Measurements from ENCODE around the gene GSG1L. TPM values are rescaled to one million over a fixed set of nuclear protein-coding genes. Genes with fewer than 3 reads are reported as not detected.
A peak's percentile ranks its signal among the peaks of the same experiment; 100 is the strongest.

Gene GSG1L
- not detected for total RNA-seq
- polyA plus RNA-seq = under 1 TPM in 1 of 2 donors, not detected in 1; 0.27 TPM

- CTCF ChIA-PET (ENCODE audit: partially characterized antibody) = no interaction called here
These were observed at the start of gene GSG1L for GRCh38 chr16:28063591-28064061. Gene GSG1L, minus strand, starts transcription at chr16:28063714. Its CDS starts 290 bp downstream, at chr16:28063424.

DNA sequence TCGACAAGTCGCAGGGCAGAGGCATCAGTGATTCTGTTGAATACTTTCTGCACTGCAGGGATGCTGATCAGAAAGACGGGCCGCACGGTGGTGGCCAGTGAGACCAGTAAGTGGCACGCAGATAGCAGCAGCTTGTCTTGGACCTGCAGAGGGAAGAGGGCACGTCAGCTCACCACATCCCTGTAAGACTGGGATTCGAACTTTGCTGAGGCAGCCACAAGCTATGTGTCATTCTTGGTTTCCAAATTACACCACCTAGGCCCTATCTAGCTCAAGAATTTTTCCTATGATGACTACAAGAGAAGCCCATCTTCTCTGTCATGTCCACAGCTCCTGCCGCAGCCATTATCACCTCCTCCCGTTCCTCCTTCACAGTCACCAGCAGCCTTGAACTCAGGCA lies 49.4 kb upstream of the GSG1L start:
- H3K27me3 ChIP-seq (ENCODE audit: insufficient read depth, low read length) = no peaks in the 10 kb centered on the region
- no peak for DNase-seq
- Mint-ChIP-seq H3K4me1 (peaks cover 8 to 16% (median 11%) of the 10 kb centered on the region in 4 donors), H3K36me3 (peaks cover 69 to 92% of the 10 kb centered on the region in 2 donors), H3K27ac (peak overlapping the region in 5 of 7 donors; percentile 31 to 92 (median 62)), H3K9me3 (no peaks in the 10 kb centered on the region), H3K27me3 (no peaks in the 10 kb centered on the region), H3K4me3 (no peak overlapping the region)
- H3K4me3 ChIP-seq (ENCODE audit: low read length in 2 of 2) = no peak overlapping the region
- peaks cover 7% of the 10 kb centered on the region for H3K4me1 ChIP-seq (ENCODE audit: insufficient read depth, low read length)
- intact Hi-C loops (cut with micrococcal nuclease) = no loop called here
- H3K9me3 ChIP-seq (ENCODE audit: control insufficient read depth in 1 of 2, low read length in 2 of 2) = no peaks in the 10 kb centered on the region
- ChIA-PET CTCF (ENCODE audit: partially characterized antibody) (interaction anchor here (2.0 kb wide), 1 partner anchor 105 kb away, joined by 5 read pairs; no protein-coding TSS in a partner anchor), POLR2A (ENCODE audit: partially characterized antibody) (no interaction called here)
- no peak overlapping the region for H3K27ac ChIP-seq (ENCODE audit: low read depth, low read length)
- H3K36me3 ChIP-seq (ENCODE audit: insufficient read depth, low read length) = peaks cover 86% of the 10 kb centered on the region

More at GRCh38 chr16:28063591-28064061, at the start of gene GSG1L:
- peaks cover 36 to 37% of the 10 kb centered on the region in 2 donors for H3K27me3 Mint-ChIP-seq
- H3K36me3 Mint-ChIP-seq = no peaks in the 10 kb centered on the region
- H3K27ac Mint-ChIP-seq = no peak within 1 kb of the TSS
- H3K4me1 Mint-ChIP-seq = peaks cover 3 to 11% (median 6%) of the 10 kb centered on the region in 4 donors
- Histone ChIP-seq H3K9me3 (ENCODE audit: control insufficient read depth in 1 of 2, low read length in 2 of 2) (no peaks in the 10 kb centered on the region), H3K4me3 (ENCODE audit: low read length in 2 of 2) (no peak within 1 kb of the TSS), H3K36me3 (ENCODE audit: insufficient read depth, low read length) (no peaks in the 10 kb centered on the region), H3K4me1 (ENCODE audit: insufficient read depth, low read length) (no peaks in the 10 kb centered on the region), H3K27ac (ENCODE audit: low read depth, low read length) (no peak within 1 kb of the TSS), H3K27me3 (ENCODE audit: insufficient read depth, low read length) (peaks cover 28% of the 10 kb centered on the region)
- peak within 1 kb of the TSS in 1 of 8 donors; percentile 31 for H3K4me3 Mint-ChIP-seq
- DNase-seq = no peak
- intact Hi-C loops (cut with micrococcal nuclease) = no loop called here
- POLR2A ChIA-PET (ENCODE audit: partially characterized antibody) = no interaction called here
- peaks cover 0 to 2% (median 0%) of the 10 kb centered on the region in 8 donors for H3K9me3 Mint-ChIP-seq

GRCh38 chr16:28110977-28111376 lies 47.5 kb upstream of the GSG1L start:
- H3K4me1 ChIP-seq (ENCODE audit: insufficient read depth, low read length) = peaks cover 7% of the 10 kb centered on the region
- intact Hi-C loops (cut with micrococcal nuclease) = no loop called here
- H3K36me3 ChIP-seq (ENCODE audit: insufficient read depth, low read length) = peaks cover 90% of the 10 kb centered on the region
- Mint-ChIP-seq H3K4me3 (no peak overlapping the region), H3K36me3 (peaks cover 75 to 93% of the 10 kb centered on the region in 2 donors), H3K27ac (peak overlapping the region in 3 of 7 donors; percentile 59 to 80 (median 64)), H3K9me3 (no peaks in the 10 kb centered on the region), H3K4me1 (peaks cover 8 to 15% (median 11%) of the 10 kb centered on the region in 4 donors), H3K27me3 (no peaks in the 10 kb centered on the region)
- H3K9me3 ChIP-seq (ENCODE audit: control insufficient read depth in 1 of 2, low read length in 2 of 2) = no peaks in the 10 kb centered on the region
- CTCF ChIA-PET (ENCODE audit: partially characterized antibody) = interaction anchor here (2.4 kb wide), 1 partner anchor 107 kb away, joined by 9 read pairs; no protein-coding TSS in a partner anchor
- POLR2A ChIA-PET (ENCODE audit: partially characterized antibody) = no interaction called here
- DNase-seq = no peak
- no peak overlapping the region for H3K4me3 ChIP-seq (ENCODE audit: low read length in 2 of 2)
- H3K27ac ChIP-seq (ENCODE audit: low read depth, low read length) = no peak overlapping the region
- H3K27me3 ChIP-seq (ENCODE audit: insufficient read depth, low read length) = no peaks in the 10 kb centered on the region

DNA sequence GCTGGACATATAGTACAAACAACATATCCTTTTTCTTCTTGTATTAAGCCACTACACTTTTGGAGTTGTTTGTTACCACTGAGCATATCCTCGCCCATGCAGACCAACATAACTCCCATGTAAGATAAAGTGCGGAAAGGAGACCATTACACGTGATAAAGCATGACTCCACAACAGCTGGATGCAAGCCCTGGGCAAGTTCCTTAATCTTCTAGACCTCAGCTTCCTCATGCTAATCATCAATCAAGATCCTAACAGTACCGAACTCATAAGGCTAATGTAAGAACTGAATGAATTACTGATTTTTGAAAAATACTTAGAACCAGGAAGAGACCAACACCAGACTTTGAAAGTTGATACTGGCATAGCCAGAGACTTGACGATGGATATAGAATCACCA lies 47.0 kb upstream of the GSG1L start:
- POLR2A ChIA-PET (ENCODE audit: partially characterized antibody) = no interaction called here

DNA sequence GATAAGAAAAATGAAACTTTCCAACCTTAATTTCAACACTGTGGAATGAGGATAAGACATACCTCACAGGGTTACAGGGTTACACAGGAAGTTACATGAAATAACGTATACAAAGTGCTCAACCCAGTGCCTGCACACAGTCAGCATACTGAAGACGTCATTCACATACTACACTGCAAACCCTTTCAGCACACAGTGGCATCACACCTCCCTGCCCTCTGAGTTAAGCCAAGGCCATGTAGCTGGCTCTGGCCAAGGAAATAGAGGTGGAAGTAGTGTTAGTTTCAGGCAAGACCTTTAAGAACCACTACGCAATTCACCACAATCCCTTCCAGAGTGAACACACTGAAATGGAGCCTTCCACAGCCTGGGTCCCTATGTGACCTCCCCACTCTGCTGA lies 46.6 kb upstream of the GSG1L start:
- H3K27me3 ChIP-seq (ENCODE audit: insufficient read depth, low read length) = no peaks in the 10 kb centered on the region
- POLR2A ChIA-PET (ENCODE audit: partially characterized antibody) = interaction anchor here (0.7 kb wide), 1 partner anchor 30 kb away, joined by 5 read pairs; no protein-coding TSS in a partner anchor
- H3K27ac ChIP-seq (ENCODE audit: low read depth, low read length) = no peak overlapping the region
- no peak overlapping the region for H3K4me3 ChIP-seq (ENCODE audit: low read length in 2 of 2)
- Mint-ChIP-seq H3K36me3 (peaks cover 75 to 93% of the 10 kb centered on the region in 2 donors), H3K27me3 (no peaks in the 10 kb centered on the region), H3K9me3 (no peaks in the 10 kb centered on the region), H3K4me1 (peaks cover 8 to 15% (median 11%) of the 10 kb centered on the region in 4 donors), H3K4me3 (no peak overlapping the region), H3K27ac (peak overlapping the region in 5 of 7 donors; percentile 15 to 80 (median 54))
- intact Hi-C loops (cut with micrococcal nuclease) = no loop called here
- no peaks in the 10 kb centered on the region for H3K9me3 ChIP-seq (ENCODE audit: control insufficient read depth in 1 of 2, low read length in 2 of 2)
- peaks cover 90% of the 10 kb centered on the region for H3K36me3 ChIP-seq (ENCODE audit: insufficient read depth, low read length)
- CTCF ChIA-PET (ENCODE audit: partially characterized antibody) = interaction anchor here (2.4 kb wide), 1 partner anchor 108 kb away, joined by 9 read pairs; no protein-coding TSS in a partner anchor
- H3K4me1 ChIP-seq (ENCODE audit: insufficient read depth, low read length) = peaks cover 7% of the 10 kb centered on the region
- DNase-seq = no peak

More for the DNA sequence above, 47.0 kb upstream of the GSG1L start:
- H3K36me3 ChIP-seq (ENCODE audit: insufficient read depth, low read length) = peaks cover 90% of the 10 kb centered on the region
- no peak overlapping the region for H3K4me3 Mint-ChIP-seq
- H3K27ac ChIP-seq (ENCODE audit: low read depth, low read length) = no peak overlapping the region
- no peaks in the 10 kb centered on the region for H3K27me3 Mint-ChIP-seq
- CTCF ChIA-PET (ENCODE audit: partially characterized antibody) = interaction anchor here (2.4 kb wide), 1 partner anchor 108 kb away, joined by 9 read pairs; no protein-coding TSS in a partner anchor
- H3K9me3 ChIP-seq (ENCODE audit: control insufficient read depth in 1 of 2, low read length in 2 of 2) = no peaks in the 10 kb centered on the region
- no peak for DNase-seq
- H3K36me3 Mint-ChIP-seq = peaks cover 75 to 93% of the 10 kb centered on the region in 2 donors
- H3K27me3 ChIP-seq (ENCODE audit: insufficient read depth, low read length) = no peaks in the 10 kb centered on the region
- peaks cover 8 to 15% (median 11%) of the 10 kb centered on the region in 4 donors for H3K4me1 Mint-ChIP-seq
- peaks cover 7% of the 10 kb centered on the region for H3K4me1 ChIP-seq (ENCODE audit: insufficient read depth, low read length)
- no peak overlapping the region for H3K4me3 ChIP-seq (ENCODE audit: low read length in 2 of 2)
- no peaks in the 10 kb centered on the region for H3K9me3 Mint-ChIP-seq
- H3K27ac Mint-ChIP-seq = peak overlapping the region in 5 of 7 donors; percentile 47 to 80 (median 60)
- intact Hi-C loops (cut with micrococcal nuclease) = no loop called here

DNA sequence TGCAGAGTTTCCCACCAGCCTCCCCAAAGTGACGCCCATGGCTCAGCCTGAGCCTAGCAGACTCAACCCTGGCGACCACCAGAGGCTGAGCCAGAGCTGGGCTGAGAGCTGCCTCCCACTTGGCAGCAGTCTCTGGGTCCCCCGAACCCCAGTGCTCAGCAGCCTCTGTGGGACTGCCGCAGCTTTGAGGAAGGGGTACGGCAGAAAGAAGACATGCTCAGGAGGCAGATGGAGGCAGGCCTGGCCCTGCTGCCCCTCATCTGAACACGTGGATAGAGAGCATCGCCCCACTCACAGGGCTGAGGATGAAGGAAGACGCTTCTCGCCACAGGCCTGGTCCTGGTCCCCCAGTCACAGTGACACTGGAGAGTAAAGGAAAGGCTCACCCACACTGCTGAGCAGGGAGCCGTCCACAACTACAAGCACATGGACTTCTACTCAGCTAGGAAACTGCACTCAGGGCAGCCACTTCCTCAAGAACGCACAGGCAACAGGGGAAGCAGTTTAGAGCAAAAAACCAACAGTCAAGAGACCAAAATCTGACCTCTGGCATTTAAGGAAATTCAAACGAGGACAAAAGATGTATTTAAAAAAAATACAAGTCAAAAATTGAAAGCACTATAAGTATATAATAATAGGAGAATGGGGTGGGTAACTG lies 45.2 kb upstream of the GSG1L start:
- Mint-ChIP-seq H3K36me3 (peaks cover 76 to 93% of the 10 kb centered on the region in 2 donors), H3K9me3 (no peaks in the 10 kb centered on the region), H3K4me3 (no peak overlapping the region), H3K4me1 (peaks cover 8 to 15% (median 11%) of the 10 kb centered on the region in 4 donors), H3K27me3 (no peaks in the 10 kb centered on the region), H3K27ac (no peak overlapping the region)
- Histone ChIP-seq H3K4me1 (ENCODE audit: insufficient read depth, low read length) (peaks cover 7% of the 10 kb centered on the region), H3K4me3 (ENCODE audit: low read length in 2 of 2) (no peak overlapping the region), H3K36me3 (ENCODE audit: insufficient read depth, low read length) (peaks cover 94% of the 10 kb centered on the region), H3K9me3 (ENCODE audit: control insufficient read depth in 1 of 2, low read length in 2 of 2) (no peaks in the 10 kb centered on the region), H3K27me3 (ENCODE audit: insufficient read depth, low read length) (no peaks in the 10 kb centered on the region), H3K27ac (ENCODE audit: low read depth, low read length) (no peak overlapping the region)
- intact Hi-C loops (cut with micrococcal nuclease) = no loop called here
- ChIA-PET CTCF (ENCODE audit: partially characterized antibody) (no interaction called here), POLR2A (ENCODE audit: partially characterized antibody) (interaction anchor here (0.5 kb wide), 1 partner anchor 159 kb away, joined by 3 read pairs; no protein-coding TSS in a partner anchor)
- no peak for DNase-seq

- Mint-ChIP-seq H3K27me3 (no peaks in the 10 kb centered on the region), H3K4me3 (no peak overlapping the region), H3K9me3 (no peaks in the 10 kb centered on the region), H3K4me1 (peaks cover 8 to 12% (median 10%) of the 10 kb centered on the region in 4 donors), H3K27ac (no peak overlapping the region), H3K36me3 (peaks cover 77 to 95% of the 10 kb centered on the region in 2 donors)
- POLR2A ChIA-PET (ENCODE audit: partially characterized antibody) = no interaction called here
- no peak overlapping the region for H3K27ac ChIP-seq (ENCODE audit: low read depth, low read length)
- CTCF ChIA-PET (ENCODE audit: partially characterized antibody) = no interaction called here
- intact Hi-C loops (cut with micrococcal nuclease) = no loop called here
- peaks cover 98% of the 10 kb centered on the region for H3K36me3 ChIP-seq (ENCODE audit: insufficient read depth, low read length)
- no peaks in the 10 kb centered on the region for H3K9me3 ChIP-seq (ENCODE audit: control insufficient read depth in 1 of 2, low read length in 2 of 2)
- H3K27me3 ChIP-seq (ENCODE audit: insufficient read depth, low read length) = no peaks in the 10 kb centered on the region
- no peak overlapping the region for H3K4me3 ChIP-seq (ENCODE audit: low read length in 2 of 2)
- no peak for DNase-seq
- H3K4me1 ChIP-seq (ENCODE audit: insufficient read depth, low read length) = peaks cover 7% of the 10 kb centered on the region
These were observed 43.7 kb upstream of the GSG1L start for GRCh38 chr16:28107232-28107631.
